GM19452 (cell line): ENCODE results near the gene PRSS33.

Source experiments
- ATAC-seq: cut with Tn5 transposase; IDR thresholded peaks from one replicate; pipeline ENCODE4 v1.9.1; 2021; ENCODE audit not compliant: unreplicated experiment

The PRSS33 gene

DNA sequence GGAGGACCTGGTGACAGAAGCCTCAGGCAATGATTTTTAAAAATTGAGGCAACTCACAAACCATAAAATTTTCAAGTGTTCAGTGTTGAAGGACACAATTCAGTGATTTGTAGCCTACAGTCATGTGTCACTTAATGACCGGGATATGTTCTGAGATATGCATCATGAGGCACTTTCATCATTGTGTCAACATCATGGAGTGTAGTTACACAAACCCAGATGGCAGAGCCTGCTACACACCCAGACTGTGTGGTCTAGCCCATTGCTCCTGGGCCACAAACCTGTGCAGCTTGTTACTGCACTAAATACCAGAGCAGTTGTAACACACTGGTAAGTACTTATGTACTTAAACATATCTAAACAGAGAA, 12.5 kb upstream of the PRSS33 start:
- ATAC-seq, result no peak

DNA sequence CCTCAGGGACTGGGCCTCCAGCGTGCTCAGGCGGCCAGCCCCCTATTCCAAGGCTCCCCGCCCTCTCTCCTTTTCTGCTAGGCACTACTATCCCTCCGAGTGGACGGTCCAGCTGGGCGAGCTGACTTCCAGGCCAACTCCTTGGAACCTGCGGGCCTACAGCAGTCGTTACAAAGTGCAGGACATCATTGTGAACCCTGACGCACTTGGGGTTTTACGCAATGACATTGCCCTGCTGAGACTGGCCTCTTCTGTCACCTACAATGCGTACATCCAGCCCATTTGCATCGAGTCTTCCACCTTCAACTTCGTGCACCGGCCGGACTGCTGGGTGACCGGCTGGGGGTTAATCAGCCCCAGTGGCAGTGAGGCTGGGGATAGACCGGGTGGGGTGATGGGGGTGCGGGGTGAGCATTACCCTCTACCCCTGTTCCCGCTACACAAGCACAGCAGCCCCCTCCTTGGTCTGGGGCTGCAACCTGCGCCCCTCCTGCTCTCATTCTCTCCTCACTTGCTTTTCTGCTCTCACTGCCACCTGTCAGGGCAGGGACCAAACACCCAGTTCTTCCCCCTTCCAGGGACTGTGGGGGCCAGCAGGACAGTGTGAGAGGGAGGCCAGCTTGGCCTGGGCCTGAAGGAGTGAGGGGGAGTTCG, 12.0 kb upstream of the PRSS33 start:
- ATAC-seq, result no peak

DNA sequence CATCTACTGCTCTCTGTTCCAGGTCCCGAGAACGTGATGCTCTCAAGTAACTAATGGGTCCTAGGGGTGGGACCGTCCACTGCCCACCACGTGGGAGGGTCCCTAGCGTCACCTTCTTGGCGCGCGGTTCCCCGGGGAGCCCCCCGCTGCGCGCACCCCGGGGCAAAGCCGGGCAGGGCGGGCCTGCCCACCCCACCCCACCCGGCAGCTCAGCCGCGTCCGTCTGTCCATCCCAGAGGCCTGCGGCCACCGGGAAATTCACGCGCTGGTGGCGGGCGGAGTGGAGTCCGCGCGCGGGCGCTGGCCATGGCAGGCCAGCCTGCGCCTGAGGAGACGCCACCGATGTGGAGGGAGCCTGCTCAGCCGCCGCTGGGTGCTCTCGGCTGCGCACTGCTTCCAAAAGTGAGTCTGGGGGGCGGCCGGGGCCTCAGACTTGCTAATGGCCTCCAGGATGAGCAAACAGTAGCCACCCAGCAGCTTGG, 11.4 kb upstream of the PRSS33 start:
- ATAC-seq, result no peak

DNA sequence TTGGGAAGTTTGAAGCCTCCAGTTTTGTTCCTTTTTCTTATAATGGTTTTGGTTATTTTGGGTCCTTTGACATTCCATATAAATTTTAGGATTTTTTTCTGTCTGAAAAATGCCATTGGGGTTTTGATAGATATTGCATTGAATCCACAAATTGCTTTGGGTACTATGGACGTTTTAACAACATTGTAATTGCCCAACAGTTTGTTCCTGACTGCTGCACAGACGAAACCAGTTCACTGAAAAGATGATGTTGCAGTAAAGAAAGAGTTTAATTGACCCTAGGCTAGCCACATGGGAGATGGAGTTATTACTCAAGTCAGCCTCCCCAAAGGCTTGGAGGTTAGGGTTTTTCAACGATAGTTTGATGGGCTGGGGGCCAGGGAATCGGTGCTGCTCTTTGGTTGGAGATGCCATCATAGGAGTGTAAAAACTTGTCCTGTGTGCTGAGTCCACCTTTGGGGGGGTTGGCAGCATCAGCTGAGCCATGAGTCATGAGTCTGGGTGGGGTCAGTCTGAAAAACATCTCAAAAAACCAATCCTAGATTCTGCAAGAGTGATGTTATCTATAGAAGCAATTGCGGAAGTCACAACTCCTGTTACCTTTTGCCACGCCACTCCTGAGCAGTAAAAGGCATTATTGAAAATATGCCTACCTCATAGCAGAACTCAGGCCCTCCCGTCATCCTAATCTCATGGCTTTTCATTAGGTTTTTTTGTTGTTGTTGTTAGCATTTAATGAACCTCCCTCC, 8.2 kb upstream of the PRSS33 start:
- ATAC-seq, result no peak

DNA sequence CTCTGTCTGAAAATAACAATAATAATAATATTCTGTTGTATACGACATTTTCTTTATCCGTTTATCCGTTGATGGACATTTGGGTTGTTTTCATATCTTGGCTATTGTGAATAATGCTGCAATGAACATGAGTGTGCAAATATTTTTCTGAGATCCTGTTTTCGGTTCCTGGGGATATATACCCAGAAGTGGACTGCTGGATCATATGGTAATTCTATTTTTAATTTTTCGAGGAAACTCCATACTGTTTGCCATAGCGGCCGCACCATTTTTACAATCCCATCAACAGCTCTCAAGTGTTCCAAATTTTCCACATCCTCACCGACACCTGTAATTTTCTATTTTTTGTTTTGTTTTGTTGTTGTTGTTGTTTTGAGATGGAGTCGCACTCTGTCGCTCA, 5.6 kb upstream of the PRSS33 start:
- no peak for ATAC-seq

DNA sequence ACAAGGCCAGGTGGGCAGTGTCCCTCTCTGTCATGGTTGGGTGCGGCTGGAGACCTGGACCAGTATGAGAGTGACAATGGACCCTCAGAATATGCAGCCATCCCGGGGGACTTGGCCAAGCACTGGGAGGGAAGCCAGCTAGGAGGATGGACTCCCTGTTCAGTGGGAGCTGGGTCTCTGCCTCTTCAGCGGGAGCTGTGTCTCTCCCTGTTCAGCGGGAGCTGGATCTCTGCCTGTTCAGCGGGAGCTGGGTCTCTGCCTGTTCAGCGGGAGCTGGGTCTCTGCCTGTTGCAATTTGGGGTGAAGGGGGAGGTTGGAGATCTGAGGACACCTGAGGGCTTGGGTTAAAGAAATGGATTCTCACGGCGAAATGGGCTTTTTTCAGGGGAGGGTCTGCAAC, 3.8 kb upstream of the PRSS33 start:
- no peak for ATAC-seq

DNA sequence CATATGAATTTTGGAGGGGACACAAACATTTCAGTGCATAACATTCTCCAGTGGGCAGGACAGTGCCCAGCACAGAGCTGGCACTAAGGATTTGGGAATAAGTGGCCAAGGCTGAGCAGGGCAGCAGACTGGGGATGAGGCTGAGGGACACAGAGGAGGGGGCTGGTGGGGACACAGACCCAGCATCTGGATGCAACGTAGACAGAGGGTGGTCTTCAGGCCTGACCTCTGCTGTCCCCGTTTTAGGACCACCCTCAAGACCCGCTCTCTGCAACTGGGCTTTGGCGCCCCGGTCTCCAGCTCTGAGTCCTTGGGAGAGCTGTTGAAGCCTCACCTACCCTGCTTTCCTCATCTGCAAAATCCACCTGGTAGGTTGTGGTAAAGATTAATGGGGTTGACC, 3.3 kb upstream of the PRSS33 start:
- ATAC-seq, result no peak

DNA sequence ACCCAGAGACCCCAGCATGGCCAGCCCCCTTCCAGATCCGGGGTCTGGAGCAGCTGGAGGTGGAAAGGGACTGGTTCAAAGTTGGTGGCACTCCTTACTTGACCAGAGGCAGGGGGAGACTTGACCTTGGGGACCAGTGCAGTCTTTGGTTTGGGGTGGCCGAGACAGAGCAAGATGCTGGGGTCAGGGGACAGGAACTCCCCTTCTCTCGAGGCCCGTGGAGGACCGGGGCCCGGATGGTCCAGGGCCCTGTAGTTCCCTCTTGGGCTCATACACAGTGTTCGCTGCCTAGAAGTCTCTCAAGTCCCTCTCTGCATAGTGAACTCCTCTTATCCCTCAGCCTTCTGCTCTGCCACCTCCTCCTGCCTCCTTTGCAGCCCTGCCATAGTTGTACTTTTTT, 601 bp upstream of the PRSS33 start:
- ATAC-seq, result no peak

DNA sequence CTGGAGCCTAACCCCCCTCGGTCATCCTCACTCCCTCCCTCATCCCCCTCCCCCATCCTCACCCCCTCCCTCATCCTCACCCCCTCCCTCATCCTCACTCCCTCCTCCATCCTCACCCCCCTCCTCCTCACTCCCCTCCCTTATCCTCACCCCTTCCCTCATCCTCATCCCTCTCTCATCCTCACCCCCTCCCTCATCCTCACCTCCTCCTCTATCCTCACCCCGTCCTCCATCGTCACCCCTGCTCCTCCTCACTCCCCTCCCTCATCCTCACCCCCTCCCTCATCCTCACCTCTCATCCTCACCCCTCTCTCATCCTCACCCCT, 571 bp downstream of the PRSS33 start:
- ATAC-seq, result no peak

DNA sequence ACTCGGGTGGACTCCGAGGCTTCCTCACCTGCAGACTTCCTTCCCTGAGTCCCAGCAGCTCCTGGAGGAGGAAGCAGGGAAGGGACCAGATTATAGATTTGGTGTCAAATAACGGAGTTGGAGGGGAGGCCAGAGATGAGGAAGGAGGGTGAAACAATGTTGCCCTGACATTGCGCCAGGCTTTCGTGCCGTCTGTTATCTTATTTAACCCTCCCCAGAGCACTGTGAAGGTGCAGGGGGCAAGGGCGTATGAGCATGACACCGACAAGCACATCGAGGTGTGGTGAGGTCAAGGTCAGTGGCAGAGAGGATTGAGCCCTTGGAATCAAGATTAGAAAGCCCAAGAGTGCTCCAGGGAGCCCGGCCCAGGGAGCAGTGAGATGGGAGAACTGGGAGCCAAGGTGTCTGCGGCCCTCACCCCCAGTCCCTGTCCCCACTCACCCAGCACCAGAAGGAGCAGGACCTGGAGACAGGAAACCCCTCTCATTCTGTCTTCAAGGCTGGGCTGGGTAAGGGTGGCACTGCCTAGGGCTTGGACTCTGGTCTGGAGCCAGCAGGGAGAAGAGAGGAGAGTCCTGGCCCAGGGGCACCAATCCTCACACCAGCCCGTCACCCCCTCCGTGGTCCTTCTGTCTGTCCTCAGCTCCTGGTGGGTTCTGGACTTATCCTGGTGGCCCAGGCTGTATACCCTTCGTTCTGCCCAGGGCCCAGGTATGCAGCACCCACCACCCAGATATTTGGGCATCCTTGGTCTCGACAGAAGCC, 1.1 kb downstream of the PRSS33 start:
- no peak for ATAC-seq

DNA sequence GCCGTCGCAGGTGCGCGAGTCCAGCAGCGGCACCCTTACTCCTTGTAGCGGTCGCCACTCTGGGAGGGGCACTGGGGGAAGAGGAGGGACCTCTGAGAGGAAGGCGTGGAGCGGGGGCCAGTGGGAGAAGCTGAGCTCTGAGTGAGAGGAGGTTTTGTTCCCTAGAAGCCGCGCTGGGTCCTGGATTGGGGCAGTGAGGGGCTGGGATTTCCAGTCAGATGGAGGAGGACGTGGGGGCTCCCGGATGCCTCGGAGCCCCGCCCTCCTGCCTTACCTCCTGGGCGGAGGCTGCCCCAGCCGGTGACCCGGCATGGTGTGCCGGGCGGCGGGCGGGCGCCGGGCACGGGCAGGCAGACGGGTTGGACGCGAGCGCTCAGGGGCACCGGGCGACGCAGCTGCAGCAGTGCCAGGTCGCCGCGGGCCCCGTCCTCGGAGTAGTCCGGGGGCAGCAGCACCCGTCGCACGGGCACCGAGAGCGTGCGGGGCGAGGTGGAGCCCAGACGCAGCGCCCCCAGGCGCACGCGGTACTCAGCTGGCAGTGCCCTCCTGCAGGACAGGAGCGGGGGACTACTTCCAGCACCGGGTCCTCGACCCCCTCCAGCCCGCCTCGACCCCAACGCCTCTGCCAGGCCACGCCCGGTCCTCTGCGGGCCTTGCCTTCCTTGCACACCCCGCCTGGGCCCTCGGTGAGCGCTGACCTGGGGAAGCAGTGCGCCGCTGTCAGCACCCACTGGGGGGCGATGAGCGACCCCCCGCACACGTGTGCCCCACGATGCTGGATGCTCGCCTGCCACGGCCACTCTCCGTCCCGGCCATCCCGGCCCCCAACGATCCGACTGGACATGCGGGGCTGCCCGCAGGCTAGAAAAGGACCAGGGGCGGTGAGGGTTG, 2.0 kb downstream of the PRSS33 start:
- no peak for ATAC-seq

DNA sequence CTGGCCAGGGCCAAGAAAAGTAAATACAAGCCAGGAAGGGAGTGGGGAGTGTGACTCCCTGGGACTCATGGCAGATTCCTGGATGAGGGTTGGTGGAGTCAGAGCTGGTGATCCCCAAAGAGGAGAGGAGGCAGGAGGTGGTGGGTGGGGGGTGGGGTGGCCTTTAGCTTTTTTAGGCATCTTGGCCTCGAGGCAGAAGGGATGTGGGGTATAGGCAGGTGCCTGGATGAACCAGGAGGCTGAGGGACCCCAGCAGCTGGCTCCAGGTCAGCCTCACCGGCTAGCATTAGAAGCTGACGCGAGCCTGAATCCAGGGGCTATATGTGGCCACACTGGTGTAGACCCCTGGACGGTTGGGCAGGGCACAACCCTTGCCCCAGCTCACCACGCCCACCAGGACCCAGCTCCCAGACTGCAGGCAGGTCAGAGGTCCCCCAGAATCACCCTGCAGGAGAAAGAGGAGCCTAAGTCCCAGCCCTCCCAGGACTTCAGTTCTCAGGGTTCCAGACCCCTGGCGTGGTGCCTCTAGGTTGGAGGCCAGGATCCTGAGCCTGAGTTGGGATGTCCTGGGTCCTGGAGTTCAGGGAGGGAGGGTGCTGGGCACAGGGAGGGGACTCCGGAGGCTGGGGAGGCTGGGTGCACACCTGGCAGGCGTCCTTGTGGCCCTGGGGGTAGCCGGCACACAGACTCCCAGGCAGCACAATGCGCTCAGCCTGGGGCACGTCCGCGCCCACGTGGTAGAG, 2.8 kb downstream of the PRSS33 start:
- ATAC-seq, result no peak

DNA sequence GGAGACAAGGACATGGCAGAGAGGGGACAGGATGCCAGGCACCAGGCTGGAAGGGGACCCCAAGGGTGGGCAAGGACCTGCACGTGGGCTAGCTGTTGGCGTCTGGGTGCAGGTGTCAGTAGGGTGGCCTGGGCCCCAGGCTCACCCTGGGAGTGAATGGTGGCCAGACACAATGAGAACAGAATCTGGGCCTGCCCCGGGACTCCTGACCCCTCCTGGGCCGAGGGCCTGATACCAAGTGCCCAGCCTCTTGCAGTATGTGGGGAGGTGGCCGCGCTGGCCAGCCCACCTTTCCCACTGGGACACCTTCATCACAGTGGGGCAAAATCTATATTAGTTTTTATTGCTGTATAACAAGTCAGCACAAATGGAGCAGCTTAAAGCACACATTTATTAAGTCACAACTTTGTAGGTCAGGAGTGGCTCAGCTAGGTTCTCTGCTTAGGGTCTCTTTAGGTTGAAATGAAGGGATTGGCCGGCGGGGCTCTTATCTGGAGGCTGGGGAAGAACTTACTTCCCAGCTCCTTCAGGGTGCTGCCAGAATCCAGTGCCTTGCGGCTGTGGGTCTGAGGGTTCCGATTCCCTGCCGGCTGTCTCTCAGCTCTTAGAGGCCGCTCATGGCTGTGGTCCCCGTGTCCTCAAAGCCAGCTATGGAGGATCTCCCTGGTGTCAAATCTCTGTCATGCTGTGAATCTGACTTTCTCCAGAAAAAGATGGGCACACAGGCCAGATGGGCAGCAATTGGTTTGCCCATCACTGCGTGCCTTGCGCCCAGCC, 3.6 kb downstream of the PRSS33 start:
- ATAC-seq, result no peak

DNA sequence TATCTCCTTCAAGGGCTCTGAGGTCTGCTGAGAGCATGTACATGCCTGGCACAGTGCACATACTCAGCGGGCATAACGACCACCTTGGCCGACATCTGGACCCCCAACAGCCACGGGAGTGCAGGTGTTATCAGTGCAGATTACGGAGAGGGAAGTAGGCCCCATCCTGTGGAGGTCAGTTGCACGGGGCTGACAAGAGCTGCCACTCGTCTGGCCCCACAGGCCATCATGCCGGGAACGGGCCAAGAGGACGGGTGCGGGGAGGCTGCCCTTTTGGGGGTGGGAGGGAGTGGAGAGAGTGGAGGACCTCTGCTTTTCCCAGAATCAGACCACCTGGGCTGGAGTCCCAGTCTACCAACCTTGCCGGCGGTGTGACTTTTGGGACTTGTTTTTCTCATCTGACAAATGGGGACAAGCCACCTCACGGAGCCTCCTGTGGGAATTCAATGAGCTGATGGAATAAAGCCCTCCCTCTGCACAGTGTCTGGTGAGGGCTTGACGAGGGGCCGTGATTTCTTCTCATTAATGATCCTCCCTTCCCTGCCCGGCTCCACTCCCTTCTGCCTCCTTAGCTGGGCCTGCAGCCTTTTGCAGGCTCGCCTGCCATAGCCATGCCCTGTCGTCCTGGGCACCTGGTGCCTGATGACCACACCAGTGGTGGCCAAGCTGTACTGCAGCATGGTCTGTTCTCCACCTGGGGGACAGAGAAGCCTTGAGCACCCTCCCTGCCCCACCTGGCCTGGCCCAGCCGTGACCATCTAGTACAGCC, 4.6 kb downstream of the PRSS33 start:
- ATAC-seq, result no peak

DNA sequence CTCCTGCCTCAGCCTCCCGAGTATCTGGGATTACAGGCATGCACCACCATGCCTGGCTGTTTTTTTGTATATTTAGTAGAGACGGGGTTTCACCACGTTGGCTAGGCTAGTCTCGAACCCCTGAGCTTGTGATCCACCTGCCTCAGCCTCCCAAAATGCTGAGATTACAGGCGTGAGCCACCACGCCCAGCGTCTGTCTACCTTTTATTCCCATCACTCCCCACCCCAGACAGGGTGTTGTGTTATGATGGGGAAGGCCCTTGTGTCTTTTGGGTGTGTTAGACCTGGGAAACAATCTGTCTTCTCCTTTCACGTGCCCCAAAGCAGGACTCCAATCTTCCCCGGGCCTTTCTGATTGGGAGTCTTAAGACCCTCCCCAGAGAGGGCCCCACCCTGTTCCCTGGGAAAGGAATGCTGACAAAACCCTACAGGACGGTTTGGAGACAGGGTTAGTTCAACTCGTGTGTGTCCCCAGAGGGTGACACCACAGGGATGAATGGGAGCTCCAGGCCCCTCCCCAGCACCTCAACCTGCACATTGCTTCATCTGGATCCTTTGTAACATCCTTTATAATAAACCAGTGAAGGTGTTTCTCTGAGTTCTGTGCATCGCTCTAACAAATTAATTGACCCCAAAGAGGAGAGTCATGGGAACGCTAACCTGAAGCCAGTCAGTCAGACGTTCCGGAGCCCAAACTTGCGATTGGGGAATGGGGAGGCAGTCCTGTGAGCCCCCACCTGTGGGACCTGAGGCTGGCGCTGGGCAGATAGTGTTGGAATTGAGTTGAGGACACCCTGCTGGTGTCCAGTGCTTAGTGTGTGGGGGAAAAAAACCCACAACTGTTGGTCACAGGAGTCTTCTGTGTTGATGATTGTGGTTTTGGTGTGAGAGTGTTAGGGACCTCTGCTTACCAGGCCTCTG, 7.1 kb downstream of the PRSS33 start:
- ATAC-seq, result no peak

DNA sequence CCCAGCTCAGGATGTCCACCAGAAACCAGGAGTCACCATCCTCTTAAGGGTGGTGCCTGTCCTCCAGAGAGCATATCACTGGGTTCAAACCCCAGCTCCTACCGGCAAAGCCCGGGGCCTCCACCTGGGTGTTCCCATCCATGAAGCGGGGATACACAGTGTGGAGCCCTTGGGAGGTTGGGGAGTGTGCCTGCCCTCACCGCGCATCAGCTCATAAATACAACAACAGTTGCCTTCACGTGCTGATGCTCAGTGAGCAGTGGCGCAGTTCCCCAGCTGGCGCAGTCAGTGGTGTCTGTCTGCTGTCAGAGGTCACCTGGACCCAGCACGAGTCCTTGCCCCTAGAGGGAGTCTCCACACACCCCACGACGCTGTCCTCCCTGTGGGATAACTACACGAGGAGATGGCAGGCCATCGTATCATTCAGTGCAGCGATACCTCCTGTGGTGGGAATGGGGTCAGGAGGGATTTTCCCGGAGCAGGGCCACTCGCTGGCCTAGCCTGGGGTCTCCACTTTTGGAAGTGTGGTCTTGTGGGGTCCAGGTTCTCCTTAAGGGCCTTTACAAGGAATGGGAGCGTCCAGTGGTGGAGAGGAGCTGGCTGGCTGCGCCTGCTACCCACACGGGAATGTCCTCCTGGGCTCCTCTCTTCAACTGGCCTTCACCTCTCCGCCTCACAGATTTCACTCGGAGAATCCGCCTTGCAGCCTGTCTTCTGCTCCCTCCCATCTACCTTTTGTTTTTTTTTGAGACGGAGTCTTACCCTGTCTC, 8.0 kb downstream of the PRSS33 start:
- ATAC-seq, result no peak

DNA sequence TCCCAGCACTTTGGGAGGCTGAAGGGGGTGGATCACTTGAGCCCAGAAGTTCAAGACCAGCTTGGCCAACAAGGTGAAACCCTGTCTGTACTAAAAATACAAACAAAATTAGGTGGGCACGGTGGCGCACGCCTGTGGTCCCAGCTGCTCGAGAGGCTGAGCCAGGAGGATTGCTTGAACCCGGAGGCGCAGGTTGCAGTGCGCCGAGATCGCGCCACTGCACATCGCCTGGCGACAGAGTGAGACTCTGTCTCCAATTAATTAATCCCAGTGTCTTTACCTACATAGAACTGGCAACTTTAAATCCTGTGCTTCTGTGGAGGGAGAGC, 8.8 kb downstream of the PRSS33 start:
- no peak for ATAC-seq
